ACC112 (cell line): ENCODE data around the gene FYN.

Experiments used
- H2AFZ ChIP-seq: fragments of 200-600 bp; sonication (generic); one replicate; pipeline ENCODE4 v1.6.0; 2017; ENCODE audit warnings: antibody characterized with exemption, low read length; ENCODE audit not compliant: unreplicated experiment
- H3K27ac ChIP-seq: fragments of 200-600 bp; sonication (generic); 2 replicates; pipeline ENCODE4 v1.5.1; 2014; ENCODE audit warnings: low read depth, mild to moderate bottlenecking, antibody characterized with exemption, low read length, moderate library complexity
- H3K27me3 ChIP-seq: fragments of 200-600 bp; sonication (generic); 2 replicates; pipeline ENCODE4 v1.6.1; 2014; ENCODE audit warnings: mild to moderate bottlenecking, antibody characterized with exemption, low read length, moderate library complexity, mixed read lengths; ENCODE audit not compliant: insufficient read depth
- H3K36me3 ChIP-seq: fragments of 200-600 bp; sonication (generic); 2 replicates; pipeline ENCODE4 v1.6.1; 2016; ENCODE audit warnings: mild to moderate bottlenecking, antibody characterized with exemption, low read length, moderate library complexity, mixed read lengths; ENCODE audit not compliant: insufficient read depth
- H3K4me1 ChIP-seq: fragments of 200-600 bp; sonication (generic); one replicate; pipeline ENCODE4 v1.6.1; 2016; ENCODE audit warnings: low read length, mixed read lengths; ENCODE audit not compliant: insufficient read depth, unreplicated experiment, control insufficient read depth
- H3K4me3 ChIP-seq: fragments of 200-600 bp; sonication (generic); 2 replicates; pipeline ENCODE4 v1.5.1; 2014; ENCODE audit warnings: mild to moderate bottlenecking, low read depth, low read length
- H3K79me2 ChIP-seq: fragments of 200-600 bp; sonication (generic); one replicate; pipeline ENCODE4 v1.6.0; 2016; ENCODE audit warnings: low read length; ENCODE audit not compliant: control insufficient read depth, unreplicated experiment, insufficient read depth

Gene FYN

GRCh38 chr6:111852725-111853124, 20.5 kb downstream of the FYN start:
- H3K27ac ChIP-seq, result peak overlapping the region; percentile 26; the same call in 1 of the 2 replicates
- H3K27me3 ChIP-seq, result no peaks in the 10 kb centered on the region
- H3K79me2 ChIP-seq, result peaks cover 79% of the 10 kb centered on the region
- H3K4me1 ChIP-seq, result peaks cover 21% of the 10 kb centered on the region
- H3K4me3 ChIP-seq, result no peak overlapping the region
- no peaks in the 10 kb centered on the region for H3K36me3 ChIP-seq
- no peak overlapping the region for H2AFZ ChIP-seq

GRCh38 chr6:111850295-111850937, 22.8 kb downstream of the FYN start:
- Histone ChIP-seq H3K4me1 (peaks cover 40% of the 10 kb centered on the region), H3K27ac (no peak overlapping the region), H3K36me3 (0 out of 2 replicates have a peak, but pooled peaks cover 3% of the 10 kb centered on the region), H3K27me3 (no peaks in the 10 kb centered on the region), H3K4me3 (no peak overlapping the region), H3K79me2 (peaks cover 80% of the 10 kb centered on the region), H2AFZ (no peak overlapping the region)

- no peak overlapping the region for H3K4me3 ChIP-seq
- H3K27ac ChIP-seq, result no peak overlapping the region
- no peaks in the 10 kb centered on the region for H3K27me3 ChIP-seq
- no peak overlapping the region for H2AFZ ChIP-seq
- peaks cover 50% of the 10 kb centered on the region for H3K4me1 ChIP-seq
- 0 out of 2 replicates have a peak, but pooled peaks cover 3% of the 10 kb centered on the region for H3K36me3 ChIP-seq
- H3K79me2 ChIP-seq, result peaks cover 83% of the 10 kb centered on the region
Observed at GRCh38 chr6:111849298-111849697, 24.0 kb downstream of the FYN start.

DNA sequence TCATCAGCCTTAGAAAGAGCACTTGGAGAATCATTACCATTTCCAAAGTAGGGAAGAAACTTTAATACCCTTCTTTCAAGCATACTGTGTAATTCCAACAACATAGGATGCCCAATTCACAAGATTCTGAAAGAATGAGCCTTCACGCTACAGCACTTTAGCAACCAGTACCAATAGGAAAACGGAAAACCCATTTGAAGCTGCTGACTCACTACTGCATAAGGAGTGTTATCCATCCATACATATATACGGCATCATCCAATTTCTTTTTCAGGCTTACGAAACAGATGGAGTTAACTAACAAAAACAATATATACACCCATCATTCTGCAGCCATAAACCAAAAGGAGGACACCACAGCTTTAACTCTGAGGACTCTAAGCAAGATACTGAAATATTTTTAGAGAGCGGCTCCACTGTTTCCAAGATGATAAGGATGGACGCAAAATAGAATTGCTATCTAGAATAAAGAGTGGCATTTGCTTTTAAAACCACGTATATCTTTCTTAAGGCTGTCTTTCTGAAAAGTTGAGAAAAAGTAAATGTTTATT, 24.9 kb downstream of the FYN start:
- Histone ChIP-seq H3K27me3 (no peaks in the 10 kb centered on the region), H2AFZ (no peak overlapping the region), H3K79me2 (peaks cover 76% of the 10 kb centered on the region), H3K36me3 (0 out of 2 replicates have a peak, but pooled peaks cover 3% of the 10 kb centered on the region), H3K4me3 (no peak overlapping the region), H3K27ac (no peak overlapping the region), H3K4me1 (peaks cover 55% of the 10 kb centered on the region)

GRCh38 chr6:111846492-111847409, 26.5 kb downstream of the FYN start:
- H3K27ac ChIP-seq, result no peak overlapping the region
- peaks cover 55% of the 10 kb centered on the region for H3K4me1 ChIP-seq
- peaks cover 68% of the 10 kb centered on the region for H3K79me2 ChIP-seq
- H3K4me3 ChIP-seq, result no peak overlapping the region
- 0 out of 2 replicates have a peak, but pooled peaks cover 3% of the 10 kb centered on the region for H3K36me3 ChIP-seq
- no peak overlapping the region for H2AFZ ChIP-seq
- no peaks in the 10 kb centered on the region for H3K27me3 ChIP-seq

- Histone ChIP-seq H3K79me2 (peaks cover 62% of the 10 kb centered on the region), H3K4me3 (no peak overlapping the region), H3K27ac (no peak overlapping the region), H3K4me1 (peaks cover 62% of the 10 kb centered on the region), H2AFZ (no peak overlapping the region), H3K27me3 (no peaks in the 10 kb centered on the region), H3K36me3 (0 out of 2 replicates have a peak, but pooled peaks cover 3% of the 10 kb centered on the region)
Observed at GRCh38 chr6:111846066-111846465, 27.2 kb downstream of the FYN start.

- no peak overlapping the region for H3K4me3 ChIP-seq
- no peak overlapping the region for H2AFZ ChIP-seq
- H3K4me1 ChIP-seq, result peaks cover 65% of the 10 kb centered on the region
- H3K79me2 ChIP-seq, result peaks cover 56% of the 10 kb centered on the region
- no peaks in the 10 kb centered on the region for H3K27me3 ChIP-seq
- 0 out of 2 replicates have a peak, but pooled peaks cover 3% of the 10 kb centered on the region for H3K36me3 ChIP-seq
- H3K27ac ChIP-seq, result no peak overlapping the region
Observed at GRCh38 chr6:111845441-111845871, 27.8 kb downstream of the FYN start.

DNA sequence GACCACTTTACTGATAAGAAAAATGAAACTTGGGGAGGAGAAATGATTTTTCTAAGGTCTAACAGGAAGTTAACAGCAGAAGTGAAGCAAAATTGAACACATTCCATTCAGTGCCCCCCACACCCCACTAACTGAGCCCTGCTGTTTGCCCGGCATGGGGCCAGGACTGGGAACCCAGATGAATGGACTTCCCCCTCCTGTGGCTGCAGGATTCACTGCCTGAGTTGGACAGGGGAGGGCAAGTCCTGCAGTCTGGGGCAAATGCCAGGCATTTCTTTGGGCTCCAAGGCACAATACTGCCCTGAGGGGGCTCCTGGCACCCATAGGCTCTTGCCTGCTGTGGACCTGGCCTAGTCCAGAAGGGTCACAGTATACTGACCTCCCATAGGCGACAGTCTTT, 28.3 kb downstream of the FYN start:
- Histone ChIP-seq H3K4me3 (no peak overlapping the region), H3K79me2 (peaks cover 50% of the 10 kb centered on the region), H3K4me1 (peaks cover 65% of the 10 kb centered on the region), H2AFZ (no peak overlapping the region), H3K27me3 (no peaks in the 10 kb centered on the region), H3K27ac (no peak overlapping the region), H3K36me3 (0 out of 2 replicates have a peak, but pooled peaks cover 3% of the 10 kb centered on the region)

DNA sequence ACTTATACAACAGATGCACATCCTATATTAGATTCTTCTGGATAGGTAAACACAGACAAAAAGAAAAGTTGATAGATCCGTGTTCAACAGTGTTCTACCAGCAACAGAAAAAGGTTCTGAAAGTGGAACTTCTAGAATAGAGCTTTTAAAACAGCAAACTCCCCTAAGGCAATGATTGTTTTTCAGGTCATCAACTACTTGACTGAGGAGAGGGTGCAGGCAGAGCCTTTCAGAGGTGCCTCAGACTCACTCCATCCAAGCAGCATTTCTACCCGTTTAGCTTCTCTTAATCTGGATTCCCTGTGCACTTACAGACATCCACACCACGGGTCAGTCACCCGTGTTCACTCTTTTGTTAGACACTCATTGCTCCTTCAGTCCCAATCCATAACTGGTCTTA, 28.9 kb downstream of the FYN start:
- Histone ChIP-seq H3K36me3 (0 out of 2 replicates have a peak, but pooled peaks cover 3% of the 10 kb centered on the region), H3K4me3 (no peak overlapping the region), H3K27me3 (no peaks in the 10 kb centered on the region), H3K27ac (0 out of 2 replicates have a peak overlapping the region, but pooled peaks have one; percentile 0), H3K79me2 (peaks cover 46% of the 10 kb centered on the region), H3K4me1 (peaks cover 65% of the 10 kb centered on the region), H2AFZ (no peak overlapping the region)

- H2AFZ ChIP-seq, result no peak overlapping the region
- no peak overlapping the region for H3K4me3 ChIP-seq
- peaks cover 65% of the 10 kb centered on the region for H3K4me1 ChIP-seq
- peaks cover 48% of the 10 kb centered on the region for H3K79me2 ChIP-seq
- H3K36me3 ChIP-seq, result 0 out of 2 replicates have a peak, but pooled peaks cover 3% of the 10 kb centered on the region
- peak overlapping the region; percentile 60 for H3K27ac ChIP-seq
- H3K27me3 ChIP-seq, result no peaks in the 10 kb centered on the region
Observed at GRCh38 chr6:111843347-111844147, 29.7 kb downstream of the FYN start.
